ENCODE data around the gene WWC1.
A peak's percentile ranks its signal among the peaks of the same experiment; 100 is the strongest.

The WWC1 gene

DNA sequence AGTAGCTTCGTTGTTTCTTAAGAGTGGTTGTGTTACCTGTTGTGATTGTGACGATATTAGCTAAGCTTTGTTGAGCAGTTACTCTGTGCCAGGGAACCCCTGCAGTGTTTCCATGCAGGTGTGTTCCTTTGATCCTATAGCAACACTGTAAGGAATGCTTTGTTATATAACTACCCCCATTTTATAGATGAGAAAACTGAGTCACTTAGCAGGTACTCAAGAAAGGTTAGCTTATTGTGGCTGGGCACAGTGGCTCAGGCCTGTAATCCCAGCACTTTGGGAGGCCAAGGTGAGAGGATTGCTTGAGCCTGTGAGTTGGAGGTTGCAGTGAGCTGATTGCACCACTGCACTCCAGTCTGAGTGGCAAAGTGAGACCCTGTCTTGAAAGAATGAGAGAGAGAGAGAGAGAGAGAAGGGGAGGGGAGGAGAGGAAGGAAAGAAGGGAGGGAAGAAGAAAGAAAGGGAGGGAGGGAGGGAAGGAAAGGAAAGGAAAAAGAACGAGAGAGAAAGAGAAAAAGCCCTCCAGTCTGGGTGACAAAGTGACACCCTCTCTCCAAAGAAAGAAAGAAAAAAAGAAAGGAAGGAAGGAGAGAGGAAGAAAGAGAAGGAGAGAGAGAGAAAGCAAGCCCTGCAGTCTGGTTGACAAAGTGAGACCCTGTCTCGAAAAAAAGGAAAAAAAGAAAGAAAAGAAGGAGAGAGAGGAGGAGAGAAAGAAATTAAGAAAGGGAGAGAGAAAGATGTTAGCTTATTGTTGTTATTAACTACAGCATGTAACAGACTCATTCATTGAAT is 109.2 kb downstream of the WWC1 start:
- TF ChIP-seq, protein P1, sequence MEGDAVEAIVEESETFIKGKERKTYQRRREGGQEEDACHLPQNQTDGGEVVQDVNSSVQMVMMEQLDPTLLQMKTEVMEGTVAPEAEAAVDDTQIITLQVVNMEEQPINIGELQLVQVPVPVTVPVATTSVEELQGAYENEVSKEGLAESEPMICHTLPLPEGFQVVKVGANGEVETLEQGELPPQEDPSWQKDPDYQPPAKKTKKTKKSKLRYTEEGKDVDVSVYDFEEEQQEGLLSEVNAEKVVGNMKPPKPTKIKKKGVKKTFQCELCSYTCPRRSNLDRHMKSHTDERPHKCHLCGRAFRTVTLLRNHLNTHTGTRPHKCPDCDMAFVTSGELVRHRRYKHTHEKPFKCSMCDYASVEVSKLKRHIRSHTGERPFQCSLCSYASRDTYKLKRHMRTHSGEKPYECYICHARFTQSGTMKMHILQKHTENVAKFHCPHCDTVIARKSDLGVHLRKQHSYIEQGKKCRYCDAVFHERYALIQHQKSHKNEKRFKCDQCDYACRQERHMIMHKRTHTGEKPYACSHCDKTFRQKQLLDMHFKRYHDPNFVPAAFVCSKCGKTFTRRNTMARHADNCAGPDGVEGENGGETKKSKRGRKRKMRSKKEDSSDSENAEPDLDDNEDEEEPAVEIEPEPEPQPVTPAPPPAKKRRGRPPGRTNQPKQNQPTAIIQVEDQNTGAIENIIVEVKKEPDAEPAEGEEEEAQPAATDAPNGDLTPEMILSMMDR (conservative IDR thresholded peaks at IDR 0.05; ENCODE audit: low read depth): no peak
- POLR2A ChIA-PET (ENCODE audit: low non-redundant PET): no interaction called here

DNA sequence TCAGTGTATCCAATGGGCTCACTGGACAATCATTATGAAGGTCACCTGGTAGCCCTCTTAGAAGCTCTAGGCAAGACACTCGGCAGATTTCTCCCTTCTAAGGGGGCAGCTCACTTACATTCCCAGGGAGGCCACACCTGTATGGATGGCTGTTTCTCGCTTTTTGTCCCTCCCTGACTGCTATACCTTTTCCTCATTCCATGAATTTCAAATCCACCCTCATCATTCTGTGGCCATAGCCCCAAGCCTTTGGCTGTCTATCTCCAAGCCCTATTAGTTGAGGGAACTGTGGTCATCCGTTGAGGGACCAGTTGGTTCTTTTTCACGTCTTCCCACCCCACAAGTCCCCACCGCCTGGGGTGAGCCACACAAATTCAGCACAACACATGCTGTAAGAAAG is 109.8 kb downstream of the WWC1 start:
- ChIA-PET CTCF (interaction anchor here (1.0 to 1.4 kb wide), 2 partner anchors 8 to 132 kb away, joined by 3 to 4 read pairs; no protein-coding TSS in a partner anchor), POLR2A (ENCODE audit: low non-redundant PET) (no interaction called here)
- TF ChIP-seq, protein P1 (conservative IDR thresholded peaks at IDR 0.05; ENCODE audit: low read depth): no peak
- no peak overlapping the region for H3K27ac ChIP-seq
- DNase-seq (ENCODE audit: low spot score): no peak

More for the DNA sequence above, 109.2 kb downstream of the WWC1 start:
- H3K27ac ChIP-seq: no peak overlapping the region
- DNase-seq (ENCODE audit: low spot score): no peak
- CTCF ChIA-PET: no interaction called here

DNA sequence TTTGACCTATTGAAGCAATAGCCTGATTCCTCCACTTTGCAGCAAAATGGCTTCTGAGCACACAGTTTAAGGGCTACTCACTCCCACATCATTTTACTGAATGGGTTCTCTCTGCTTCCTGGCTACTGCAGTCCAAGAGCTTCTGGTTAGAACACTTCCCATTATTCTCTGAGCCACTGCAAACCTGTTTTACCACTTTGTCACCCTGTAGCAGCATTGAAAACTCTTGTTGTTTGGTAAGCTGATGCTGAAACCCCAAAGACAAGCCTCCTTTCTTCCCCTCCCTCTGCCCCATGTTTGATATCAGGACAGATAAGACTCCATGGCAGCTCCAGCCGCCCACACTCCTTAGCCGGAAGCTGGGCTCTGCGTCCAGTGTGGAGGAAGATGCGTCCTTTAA is 110.4 kb downstream of the WWC1 start:
- POLR2A ChIA-PET (ENCODE audit: low non-redundant PET): no interaction called here
- DNase-seq (ENCODE audit: low spot score): peak; percentile 36
- no peak overlapping the region for H3K27ac ChIP-seq
- TF ChIP-seq, protein P1 (conservative IDR thresholded peaks at IDR 0.05; ENCODE audit: low read depth): no peak
- CTCF ChIA-PET: interaction anchor here (0.6 to 1.4 kb wide), 4 partner anchors 9 to 132 kb away, joined by 3 to 4 read pairs (median 3); no protein-coding TSS in a partner anchor

DNA sequence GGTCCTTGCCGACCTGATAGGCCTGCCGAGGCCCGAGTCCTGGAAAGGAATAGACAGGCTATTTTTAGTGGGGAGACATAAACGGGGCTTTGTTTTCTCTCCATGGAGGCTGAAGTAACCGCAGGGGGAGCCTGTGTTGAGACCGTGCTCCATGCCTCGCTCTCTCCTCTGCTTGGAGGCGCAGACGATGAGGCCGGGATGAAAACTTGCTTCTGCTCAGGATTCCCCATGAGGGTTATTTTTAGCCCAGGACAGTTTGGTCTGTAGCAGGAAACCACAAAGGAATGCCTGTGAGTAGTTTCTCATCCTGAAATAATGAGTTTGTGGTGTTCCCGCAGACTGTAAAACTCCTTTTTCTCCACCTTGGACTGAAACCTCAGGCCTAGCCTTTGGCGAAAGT is 112.9 kb downstream of the WWC1 start:
- peak; percentile 50 for DNase-seq (ENCODE audit: low spot score)
- peak overlapping the region; percentile 68 for H3K27ac ChIP-seq
- CTCF ChIA-PET: interaction anchor here (0.6 to 0.7 kb wide), 2 partner anchors 38 to 79 kb away, joined by 3 read pairs; no protein-coding TSS in a partner anchor
- POLR2A ChIA-PET (ENCODE audit: low non-redundant PET): interaction anchor here (0.6 kb wide), 1 partner anchor 72 kb away, joined by 3 read pairs; no protein-coding TSS in a partner anchor
- TF ChIP-seq, protein P1 (conservative IDR thresholded peaks at IDR 0.05; ENCODE audit: low read depth): no peak

DNA sequence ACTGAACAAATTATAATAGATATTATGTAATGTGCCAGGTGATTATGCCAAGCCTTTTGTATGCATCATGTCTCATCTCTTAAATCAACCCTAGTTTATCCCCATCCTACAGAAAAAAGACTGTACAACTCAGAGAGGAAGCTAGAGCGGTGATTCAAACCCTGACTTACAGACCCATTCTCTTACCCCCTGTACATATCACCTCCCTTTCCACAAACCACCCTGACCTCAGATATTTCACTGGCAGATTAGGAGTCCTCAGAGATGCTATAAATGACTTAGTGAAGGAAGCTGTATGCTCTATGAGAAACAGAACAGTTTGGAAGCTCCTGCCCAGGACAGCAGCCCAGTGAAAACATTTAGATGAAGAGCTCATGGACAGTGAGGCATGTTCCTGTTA is 115.8 kb downstream of the WWC1 start:
- no peak for DNase-seq (ENCODE audit: low spot score)
- TF ChIP-seq, protein P1 (conservative IDR thresholded peaks at IDR 0.05; ENCODE audit: low read depth): no peak
- ChIA-PET CTCF (no interaction called here), POLR2A (ENCODE audit: low non-redundant PET) (interaction anchor here (1.0 kb wide), 1 partner anchor 115 kb away, joined by 3 read pairs; no protein-coding TSS in a partner anchor)
- no peak overlapping the region for H3K27ac ChIP-seq

DNA sequence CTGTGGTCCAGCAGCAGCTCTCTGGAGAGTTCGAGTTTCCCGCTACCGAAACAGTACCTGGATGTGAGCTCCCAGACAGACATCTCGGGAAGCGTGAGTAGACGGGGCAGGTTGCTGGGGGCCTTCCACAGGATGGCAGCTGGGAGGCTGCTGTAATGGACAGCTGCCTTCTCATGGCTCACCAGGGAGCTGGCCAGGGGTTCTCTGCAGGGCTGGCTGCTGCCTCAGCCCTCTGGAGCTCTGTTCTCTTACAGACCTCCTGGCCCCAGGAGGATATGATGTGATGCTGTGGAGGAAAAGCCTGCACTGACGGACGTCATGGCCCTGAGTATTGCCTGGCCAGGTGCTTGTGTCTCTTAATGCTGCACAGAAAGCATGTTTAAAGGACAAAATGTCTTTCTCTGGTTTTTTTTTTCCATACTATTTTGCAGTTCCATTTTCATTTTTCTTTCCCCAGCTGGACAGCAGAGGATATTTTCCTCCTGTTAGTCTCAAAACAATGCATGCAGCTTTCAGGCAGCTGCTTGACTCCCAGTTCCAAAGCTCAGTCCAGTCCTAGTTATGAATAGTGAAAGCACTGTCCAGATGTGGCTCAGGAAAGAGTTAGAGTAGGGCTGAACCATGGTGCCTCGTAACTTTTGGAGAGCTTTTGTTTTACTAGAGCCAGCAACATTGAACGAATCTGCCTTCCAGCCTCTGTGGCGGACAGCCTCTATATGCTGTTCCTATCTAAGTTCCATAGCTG is 117.3 kb downstream of the WWC1 start:
- ChIA-PET POLR2A (ENCODE audit: low non-redundant PET) (interaction anchor here (0.6 kb wide), 1 partner anchor 20 kb away, joined by 6 read pairs; no protein-coding TSS in a partner anchor), CTCF (interaction anchor here (0.6 to 0.7 kb wide), 2 partner anchors 44 to 117 kb away, joined by 3 to 5 read pairs; no protein-coding TSS in a partner anchor)
- H3K27ac ChIP-seq: no peak overlapping the region
- DNase-seq (ENCODE audit: low spot score): no peak
- TF ChIP-seq, protein P1 (conservative IDR thresholded peaks at IDR 0.05; ENCODE audit: low read depth): no peak
